Upper lobe of left lung (tissue), 4 donors: ENCODE measurements around the gene AUP1.

Experiments used
- CTCF ChIP-seq, 6 experiments: fragments of 450-650 bp in 4 of 6; fragments of 200-600 bp in 2 of 6; sonication (generic) in 2 of 6; IDR thresholded peaks; one replicate each; pipeline ENCODE4 v1.5.1; 2016 to 2019; ENCODE audit warnings: antibody characterized with exemption in 6 of 6
- POLR2AphosphoS5 ChIP-seq, 2 donors: sonication (generic); formaldehyde crosslinking; IDR thresholded peaks; one replicate each; pipeline ENCODE4 v1.5.1; 2017; ENCODE audit warnings: antibody characterized with exemption in 2 of 2

DNA sequence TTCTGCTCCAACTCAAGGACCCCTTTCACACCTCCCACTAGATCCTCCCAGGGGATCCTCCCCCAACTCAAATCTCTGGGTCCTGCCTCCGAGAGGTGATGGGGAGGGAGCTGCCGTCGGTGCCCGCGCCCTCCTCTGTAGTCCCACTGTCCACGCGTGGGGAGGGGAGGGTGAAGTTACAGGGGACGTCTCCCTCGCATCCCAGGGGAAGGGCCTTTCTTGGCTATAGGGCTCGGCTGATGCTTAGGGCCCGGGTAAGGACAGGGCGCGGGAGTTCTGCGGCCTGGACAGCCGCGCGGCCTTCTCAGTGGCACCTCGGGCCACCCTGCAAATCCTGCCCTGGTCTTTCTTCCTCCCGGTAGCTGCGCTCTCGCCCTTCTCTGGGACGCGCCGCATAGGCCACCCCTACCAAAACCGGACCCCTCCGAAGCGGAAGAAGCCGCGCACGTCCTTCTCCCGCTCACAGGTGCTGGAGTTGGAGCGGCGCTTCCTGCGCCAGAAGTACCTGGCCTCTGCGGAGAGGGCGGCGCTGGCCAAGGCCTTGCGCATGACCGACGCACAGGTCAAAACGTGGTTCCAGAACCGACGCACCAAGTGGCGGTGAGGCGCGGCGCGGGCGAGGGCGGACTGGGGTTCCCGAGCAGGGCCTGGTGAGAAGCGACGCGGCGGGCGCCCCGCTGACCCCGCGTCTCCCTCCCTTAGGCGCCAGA is 14.1 kb downstream of the AUP1 start:
- TF ChIP-seq CTCF (IDR thresholded peaks at IDR 0.05) (no peak), POLR2AphosphoS5 (IDR thresholded peaks at IDR 0.05) (no peak)
